Measurements from ENCODE around the gene MIDN. TPM values are rescaled to one million over a fixed set of nuclear protein-coding genes. Genes with fewer than 3 reads are reported as not detected.

The MIDN gene
- total and polyA plus RNA-seq, 2 experiments from 2014 or later, result 4.0 to 9.4 TPM

GRCh38 chr19:1247748-1248138, 640 bp upstream of the MIDN start:
- Histone ChIP-seq H3K9ac (peak overlapping the region; percentile 99), H2AFZ (no peak overlapping the region), H3K36me3 (ENCODE audit: low read depth) (peaks cover 8% of the 10 kb centered on the region; the same call in 1 of the 2 replicates), H4K20me1 (ENCODE audit: insufficient read depth) (no peaks in the 10 kb centered on the region), H3K79me2 (ENCODE audit: insufficient read depth) (peaks cover 38% of the 10 kb centered on the region), H3F3A (ENCODE audit: insufficient read depth) (peaks cover 18% of the 10 kb centered on the region), H3K4me2 (ENCODE audit: unreplicated experiment) (peak overlapping the region; percentile 60), H3K4me3 (peak overlapping the region; percentile 88), H3K27ac (peak overlapping the region; percentile 98), H3K9me2 (ENCODE audit: insufficient read depth) (no peaks in the 10 kb centered on the region), H3K4me1 (ENCODE audit: insufficient read depth) (peaks cover 26% of the 10 kb centered on the region), H3K27me3 (replicated peaks; ENCODE audit: insufficient read depth) (no peaks in the 10 kb centered on the region), H3K9me3 (ENCODE audit: low read depth) (no peaks in the 10 kb centered on the region)
- in situ Hi-C loops (cut with MboI), result no loop called here
- no peak for DNase-seq
- WGBS, 2 experiments (ENCODE audit: low coverage in 1 of 2, low lambda C conversion rate in 2 of 2, missing lambda C conversion rate in 2 of 2), result 71 to 75% methylated on average over 6 to 8 of the region's 8 CpGs
- TF ChIP-seq EZH2 (IDR thresholded peaks at IDR 0.05; ENCODE audit: insufficient read depth, poor library complexity, severe bottlenecking) (no peak), EZH2phosphoT487 (IDR thresholded peaks at IDR 0.05; ENCODE audit: insufficient read depth, low read depth) (no peak)

DNA sequence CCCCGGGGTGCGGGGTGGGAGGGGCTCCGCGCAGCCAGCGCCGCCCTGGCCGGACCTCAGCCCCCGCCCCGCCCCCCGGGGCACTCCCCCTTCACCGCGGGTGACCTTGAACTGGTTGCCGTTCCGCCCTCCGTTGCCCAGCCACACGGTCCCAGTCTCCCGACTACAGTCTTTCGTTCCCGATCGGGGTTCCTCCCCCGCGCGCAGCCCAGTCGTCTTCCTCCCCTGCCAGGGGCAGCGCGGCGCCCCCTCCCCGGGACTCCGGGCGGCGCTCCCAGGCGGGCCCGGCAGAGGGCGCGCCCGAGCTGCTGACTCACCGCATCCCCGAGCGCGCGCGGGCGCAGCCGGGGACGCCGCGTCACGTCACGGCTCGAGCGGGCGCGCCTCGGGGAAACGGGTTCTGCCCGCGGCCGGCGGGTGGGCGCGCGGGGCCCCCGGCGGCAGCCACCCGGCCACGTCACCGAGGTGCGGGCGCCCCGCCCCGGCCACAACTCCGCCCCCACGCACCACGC, 459 bp downstream of the MIDN start:
- Histone ChIP-seq H3K9me2 (ENCODE audit: insufficient read depth) (no peaks in the 10 kb centered on the region), H3K9me3 (ENCODE audit: low read depth) (no peaks in the 10 kb centered on the region), H3K9ac (peak overlapping the region; percentile 99), H3K79me2 (ENCODE audit: insufficient read depth) (peaks cover 32% of the 10 kb centered on the region), H2AFZ (no peak overlapping the region), H3K4me3 (peak overlapping the region; percentile 88), H3K27ac (peak overlapping the region; percentile 98), H3K4me2 (ENCODE audit: unreplicated experiment) (peak overlapping the region; percentile 40), H4K20me1 (ENCODE audit: insufficient read depth) (no peaks in the 10 kb centered on the region), H3K4me1 (ENCODE audit: insufficient read depth) (peaks cover 23% of the 10 kb centered on the region), H3F3A (ENCODE audit: insufficient read depth) (peaks cover 9% of the 10 kb centered on the region; the same call in 1 of the 2 replicates), H3K36me3 (ENCODE audit: low read depth) (peaks cover 8% of the 10 kb centered on the region; the same call in 1 of the 2 replicates), H3K27me3 (replicated peaks; ENCODE audit: insufficient read depth) (no peaks in the 10 kb centered on the region)
- TF ChIP-seq EZH2phosphoT487 (IDR thresholded peaks at IDR 0.05; ENCODE audit: insufficient read depth, low read depth) (no peak), EZH2 (IDR thresholded peaks at IDR 0.05; ENCODE audit: insufficient read depth, poor library complexity, severe bottlenecking) (no peak)
- WGBS, 2 experiments (ENCODE audit: low coverage in 1 of 2, low lambda C conversion rate in 2 of 2, missing lambda C conversion rate in 2 of 2), result 1 to 2% methylated on average over 24 to 31 of the region's 74 CpGs
- in situ Hi-C loops (cut with MboI), result no loop called here
- peak; percentile 90 for DNase-seq

GRCh38 chr19:1249298-1249989, 1.1 kb downstream of the MIDN start:
- Histone ChIP-seq H3F3A (ENCODE audit: insufficient read depth) (peaks cover 9% of the 10 kb centered on the region; the same call in 1 of the 2 replicates), H3K9me3 (ENCODE audit: low read depth) (no peaks in the 10 kb centered on the region), H3K36me3 (ENCODE audit: low read depth) (peaks cover 11% of the 10 kb centered on the region), H3K9me2 (ENCODE audit: insufficient read depth) (no peaks in the 10 kb centered on the region), H3K79me2 (ENCODE audit: insufficient read depth) (peaks cover 33% of the 10 kb centered on the region), H3K4me1 (ENCODE audit: insufficient read depth) (peaks cover 22% of the 10 kb centered on the region), H3K9ac (peak overlapping the region; percentile 99), H3K27ac (peak overlapping the region; percentile 98), H4K20me1 (ENCODE audit: insufficient read depth) (no peaks in the 10 kb centered on the region), H3K27me3 (replicated peaks; ENCODE audit: insufficient read depth) (no peaks in the 10 kb centered on the region), H3K4me2 (ENCODE audit: unreplicated experiment) (peak overlapping the region; percentile 40), H2AFZ (no peak overlapping the region), H3K4me3 (peak overlapping the region; percentile 88)
- peak; percentile 99 for DNase-seq
- in situ Hi-C loops (cut with MboI), result no loop called here
- no peak for TF ChIP-seq EZH2 (IDR thresholded peaks at IDR 0.05; ENCODE audit: insufficient read depth, poor library complexity, severe bottlenecking)
- no peak for TF ChIP-seq EZH2phosphoT487 (IDR thresholded peaks at IDR 0.05; ENCODE audit: insufficient read depth, low read depth)
- WGBS, 2 experiments (ENCODE audit: low coverage in 1 of 2, low lambda C conversion rate in 2 of 2, missing lambda C conversion rate in 2 of 2), result 1 to 2% methylated on average over 20 to 78 of the region's 102 CpGs

DNA sequence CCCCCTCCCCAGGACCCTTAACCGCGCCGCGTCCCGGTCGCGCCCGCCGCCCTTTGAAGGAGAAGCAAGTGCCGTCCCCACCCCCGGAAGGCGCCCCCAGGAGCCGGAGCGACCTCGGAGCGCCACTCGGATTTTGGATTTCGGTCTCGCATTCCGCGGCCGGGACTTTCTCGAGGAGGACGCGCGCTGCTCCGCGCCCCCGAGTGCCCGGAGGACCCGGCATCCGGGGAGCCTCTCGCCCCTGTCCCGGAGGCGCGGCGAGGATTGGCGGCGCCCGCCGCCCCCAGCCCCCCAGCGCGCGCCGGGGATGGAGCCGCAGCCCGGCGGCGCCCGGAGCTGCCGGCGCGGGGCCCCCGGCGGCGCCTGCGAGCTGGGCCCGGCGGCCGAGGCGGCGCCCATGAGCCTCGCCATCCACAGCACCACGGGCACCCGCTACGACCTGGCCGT, 1.6 kb downstream of the MIDN start:
- Histone ChIP-seq H3K27ac (peak overlapping the region; percentile 98), H4K20me1 (ENCODE audit: insufficient read depth) (no peaks in the 10 kb centered on the region), H3K4me3 (peak overlapping the region; percentile 85), H3K9me3 (ENCODE audit: low read depth) (no peaks in the 10 kb centered on the region), H3K4me2 (ENCODE audit: unreplicated experiment) (peak overlapping the region; percentile 87), H2AFZ (no peak overlapping the region), H3K79me2 (ENCODE audit: insufficient read depth) (peaks cover 39% of the 10 kb centered on the region), H3K4me1 (ENCODE audit: insufficient read depth) (peaks cover 24% of the 10 kb centered on the region), H3K9ac (peak overlapping the region; percentile 99), H3K36me3 (ENCODE audit: low read depth) (peaks cover 17% of the 10 kb centered on the region), H3K9me2 (ENCODE audit: insufficient read depth) (no peaks in the 10 kb centered on the region), H3K27me3 (replicated peaks; ENCODE audit: insufficient read depth) (no peaks in the 10 kb centered on the region), H3F3A (ENCODE audit: insufficient read depth) (peaks cover 12% of the 10 kb centered on the region; the same call in 1 of the 2 replicates)
- TF ChIP-seq EZH2 (IDR thresholded peaks at IDR 0.05; ENCODE audit: insufficient read depth, poor library complexity, severe bottlenecking) (no peak), EZH2phosphoT487 (IDR thresholded peaks at IDR 0.05; ENCODE audit: insufficient read depth, low read depth) (no peak)
- 0% methylated on average over 2 to 30 of the region's 67 CpGs for WGBS, 2 experiments (ENCODE audit: low coverage in 1 of 2, low lambda C conversion rate in 2 of 2, missing lambda C conversion rate in 2 of 2)
- DNase-seq, result no peak
- in situ Hi-C loops (cut with MboI), result no loop called here

All from GM23248 (cell line).